Immature natural killer cell (primary cell): ENCODE measurements around the gene SLK. TPM values are rescaled to one million over a fixed set of nuclear protein-coding genes. Genes with fewer than 3 reads are reported as not detected.

Experiments
- DNase-seq, 3 donors: peaks; one replicate each; pipeline ENCODE4 v3.0.0; 2022; ENCODE audit warnings: mixed read lengths in 1 of 3
- H3K27ac Mint-ChIP-seq, 6 donors: one replicate each; pipeline ENCODE4 v1.8.0; 2020; ENCODE audit warnings: mixed read lengths in 6 of 6, mild to moderate bottlenecking in 5 of 6, inconsistent platforms in 4 of 6, moderate library complexity in 3 of 6
- H3K27me3 Mint-ChIP-seq, 3 donors: one replicate each; pipeline ENCODE4 v1.8.0; 2020 to 2021; ENCODE audit warnings: low read depth in 3 of 3, mild to moderate bottlenecking in 3 of 3, mixed read lengths in 3 of 3, moderate library complexity in 3 of 3, inconsistent platforms in 1 of 3
- H3K36me3 Mint-ChIP-seq, 3 donors: one replicate each; pipeline ENCODE4 v1.8.0; 2020; ENCODE audit warnings: mixed read lengths in 3 of 3, inconsistent platforms in 2 of 3, mild to moderate bottlenecking in 2 of 3
- H3K4me1 Mint-ChIP-seq, 2 donors: one replicate each; pipeline ENCODE4 v1.8.0; 2020; ENCODE audit warnings: inconsistent platforms in 2 of 2, mild to moderate bottlenecking in 2 of 2, mixed read lengths in 2 of 2, moderate library complexity in 1 of 2
- H3K4me3 Mint-ChIP-seq, 5 donors: one replicate each; pipeline ENCODE4 v1.8.0; 2020; ENCODE audit warnings: mild to moderate bottlenecking in 5 of 5, mixed read lengths in 5 of 5, inconsistent platforms in 3 of 5, moderate library complexity in 3 of 5
- H3K9me3 Mint-ChIP-seq, 6 donors: one replicate each; pipeline ENCODE4 v1.8.0; 2020; ENCODE audit warnings: mild to moderate bottlenecking in 6 of 6, mixed read lengths in 6 of 6, inconsistent platforms in 4 of 6, moderate library complexity in 3 of 6
- polyA plus RNA-seq, 3 donors: library from polyadenylated mRNA; unstranded; fragments of 300-500 nt; fragmentation: Illumina TruSeq; gene quantifications; one replicate each; pipeline ENCODE4 v1.2.3, GENCODE V29; 2021

Gene SLK
- polyA plus RNA-seq, 3 donors from 2014 or later, result 4.1 to 8.6 (median 5.0) TPM

DNA sequence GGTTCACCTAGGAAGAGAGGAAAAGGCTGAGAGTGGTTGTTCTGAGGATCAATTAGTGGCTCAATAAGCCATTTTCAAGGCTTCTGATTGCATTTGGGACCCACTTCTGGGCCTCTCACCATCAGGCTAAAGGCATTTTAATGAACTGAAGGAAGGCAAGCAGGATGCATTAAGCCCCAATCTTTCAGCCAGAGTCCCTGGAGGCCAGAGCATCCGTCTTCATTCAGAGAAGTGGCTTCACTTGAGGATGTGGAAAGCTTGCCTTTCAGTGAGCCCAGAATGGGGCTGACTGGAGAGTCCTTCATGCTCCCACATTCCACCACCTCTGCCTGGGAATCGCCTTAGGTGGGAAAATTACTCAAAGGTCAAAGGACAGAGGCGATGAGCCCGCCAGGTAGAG lies 76.9 kb downstream of the SLK start:
- Mint-ChIP-seq H3K9me3 (no peaks in the 10 kb centered on the region), H3K36me3 (no peaks in the 10 kb centered on the region), H3K4me1 (no peaks in the 10 kb centered on the region), H3K4me3 (no peak overlapping the region), H3K27ac (no peak overlapping the region), H3K27me3 (peaks cover 0 to 5% (median 0%) of the 10 kb centered on the region in 3 donors)
- DNase-seq, result no peak

DNA sequence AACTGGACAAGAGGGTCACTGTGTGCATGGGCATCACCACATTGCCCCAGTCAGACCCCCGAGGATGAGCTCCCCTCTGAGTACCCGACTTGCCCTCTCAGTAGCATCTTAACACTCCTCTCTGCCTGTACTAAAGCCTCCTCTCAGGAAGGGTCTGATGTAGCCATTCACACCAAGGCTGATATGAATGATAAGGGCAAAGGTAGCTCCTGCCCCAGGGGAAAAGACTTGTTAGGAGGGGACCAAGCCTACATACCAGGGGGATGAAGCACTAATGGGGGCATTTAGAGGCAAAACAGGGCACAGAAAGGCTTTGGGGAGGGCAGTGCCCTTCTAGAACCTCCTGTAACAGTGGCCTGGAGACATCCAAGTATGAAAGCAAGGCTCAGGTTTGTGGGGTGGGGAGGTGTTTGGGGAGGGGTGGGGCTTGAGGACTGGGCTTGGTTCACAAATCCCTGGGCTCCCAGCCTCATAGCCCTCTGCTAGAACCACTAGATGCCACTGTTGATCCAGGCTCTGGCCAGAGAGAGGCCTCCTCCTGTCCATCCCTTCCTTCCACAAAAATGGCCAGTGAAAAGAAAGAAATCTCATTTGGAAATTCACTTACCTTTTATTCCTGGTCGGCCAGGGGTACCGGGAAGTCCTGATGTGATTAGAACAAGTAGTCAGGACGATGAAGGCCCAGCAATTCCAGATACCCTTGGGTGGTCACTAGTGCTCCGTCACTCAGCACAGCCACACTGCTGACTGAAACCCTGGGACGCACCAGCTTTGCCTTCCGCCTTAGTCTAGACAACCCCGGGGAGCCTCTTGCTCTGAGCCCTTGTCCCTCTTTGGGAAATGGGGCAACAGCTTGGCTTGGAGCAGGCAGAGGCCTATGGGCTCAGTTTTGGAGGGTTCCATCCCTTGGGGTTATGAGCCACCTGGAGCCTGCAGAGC lies 78.5 kb downstream of the SLK start:
- Mint-ChIP-seq H3K36me3 (no peaks in the 10 kb centered on the region), H3K4me1 (no peaks in the 10 kb centered on the region), H3K9me3 (no peaks in the 10 kb centered on the region), H3K4me3 (no peak overlapping the region), H3K27ac (no peak overlapping the region), H3K27me3 (peaks cover 0 to 5% (median 0%) of the 10 kb centered on the region in 3 donors)
- DNase-seq, result no peak

DNA sequence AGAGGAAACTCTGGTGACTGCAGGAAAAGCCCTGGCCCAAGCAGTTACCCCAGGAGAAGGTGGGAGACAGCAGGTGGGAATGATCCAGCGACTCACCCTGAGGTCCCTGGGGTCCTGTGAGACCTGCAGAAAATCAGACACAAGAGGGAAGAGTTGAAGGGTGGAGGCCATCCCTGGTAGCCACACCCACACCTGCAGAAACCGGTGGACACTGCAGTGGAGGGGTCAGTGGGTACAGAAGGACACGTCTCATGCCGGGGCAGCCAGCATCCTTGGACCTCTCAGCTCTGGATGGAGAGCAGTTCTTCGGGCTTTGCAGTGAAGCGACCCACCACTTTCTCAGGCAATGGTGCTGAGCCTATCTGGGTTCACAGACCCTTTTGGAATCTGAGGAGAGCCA lies 79.7 kb downstream of the SLK start:
- H3K27ac Mint-ChIP-seq, result no peak overlapping the region
- H3K4me1 Mint-ChIP-seq, result no peaks in the 10 kb centered on the region
- no peak for DNase-seq
- no peaks in the 10 kb centered on the region for H3K9me3 Mint-ChIP-seq
- no peak overlapping the region for H3K4me3 Mint-ChIP-seq
- no peaks in the 10 kb centered on the region for H3K36me3 Mint-ChIP-seq
- H3K27me3 Mint-ChIP-seq, result peaks cover 0 to 7% (median 0%) of the 10 kb centered on the region in 3 donors

DNA sequence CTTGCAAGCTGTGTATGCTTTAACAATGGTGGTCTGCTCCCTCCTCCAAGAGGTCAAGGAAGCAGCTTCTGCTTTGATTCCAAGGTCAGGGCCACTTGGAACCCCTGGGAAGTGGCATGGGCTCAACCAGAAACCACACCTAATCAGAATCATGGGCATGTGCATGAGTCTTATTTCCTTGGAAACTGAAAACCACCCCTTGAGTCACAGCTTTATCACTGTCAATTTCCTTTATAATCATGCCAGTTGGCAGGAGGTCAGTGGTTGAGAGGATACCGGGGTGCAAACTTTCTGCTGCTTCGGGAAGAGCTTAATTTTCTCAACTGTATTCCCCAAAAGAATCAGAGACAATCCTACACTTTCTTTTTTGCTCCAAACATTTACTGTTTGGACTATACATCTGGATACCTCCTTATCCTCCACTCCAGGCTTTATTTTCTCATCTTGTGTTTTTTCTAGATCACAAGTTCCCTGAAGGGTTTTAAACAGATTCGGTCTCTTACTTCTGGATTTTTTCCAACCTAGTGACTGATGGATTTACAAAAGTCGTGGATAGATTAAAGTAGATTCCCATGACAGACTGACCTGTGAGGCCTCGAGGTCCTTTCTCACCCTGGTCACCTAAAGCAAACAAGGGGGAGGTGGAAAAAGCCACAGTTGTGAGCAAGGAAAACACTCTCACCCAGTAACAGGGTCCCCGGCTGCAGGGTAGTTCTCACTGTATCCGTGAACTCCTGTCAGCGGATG lies 82.7 kb downstream of the SLK start:
- no peaks in the 10 kb centered on the region for H3K9me3 Mint-ChIP-seq
- no peak for DNase-seq
- H3K36me3 Mint-ChIP-seq, result no peaks in the 10 kb centered on the region
- peaks cover 0 to 5% (median 0%) of the 10 kb centered on the region in 3 donors for H3K27me3 Mint-ChIP-seq
- no peak overlapping the region for H3K27ac Mint-ChIP-seq
- H3K4me1 Mint-ChIP-seq, result no peaks in the 10 kb centered on the region
- no peak overlapping the region for H3K4me3 Mint-ChIP-seq

DNA sequence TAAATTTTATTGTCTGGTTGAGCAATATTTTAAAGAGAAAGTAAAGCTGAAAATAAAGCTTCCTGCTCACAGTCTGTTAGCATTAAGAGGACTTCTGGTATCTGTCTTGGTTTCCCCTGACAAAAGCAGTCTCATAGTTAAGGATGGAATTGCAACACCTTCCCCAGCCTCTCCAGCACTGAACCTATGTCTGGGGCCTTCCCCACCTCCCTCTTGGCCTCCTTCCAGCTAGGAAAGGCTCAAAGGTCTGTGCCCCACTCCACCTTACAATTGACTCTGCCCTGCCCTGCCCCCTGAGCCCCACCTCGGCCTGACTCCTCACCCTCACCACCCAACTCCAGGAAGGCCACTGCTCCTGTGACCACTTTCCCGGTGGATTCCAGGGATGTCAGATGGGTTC lies 85.5 kb downstream of the SLK start:
- Mint-ChIP-seq H3K9me3 (no peaks in the 10 kb centered on the region), H3K4me3 (no peak overlapping the region)

DNA sequence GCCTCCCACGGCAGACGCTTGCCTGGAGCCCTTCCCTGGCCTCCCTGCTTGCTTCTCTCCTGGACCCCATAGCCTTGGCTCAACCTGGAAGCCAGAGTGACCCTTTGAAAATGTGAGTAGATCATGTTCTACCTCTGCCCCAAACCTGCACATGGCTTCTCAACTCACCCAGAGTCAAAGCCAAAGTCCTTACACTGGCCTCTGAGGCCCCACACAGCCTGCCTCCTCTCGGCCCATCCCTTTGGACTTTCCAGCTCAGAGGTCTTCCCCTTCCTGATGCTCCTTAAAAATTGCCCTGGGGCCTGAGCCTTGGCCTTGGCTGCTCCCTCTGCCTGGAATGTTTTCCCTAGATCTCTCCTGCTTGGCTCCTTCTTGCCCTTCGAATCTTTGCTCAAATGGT lies 86.3 kb downstream of the SLK start:
- Mint-ChIP-seq H3K9me3 (no peaks in the 10 kb centered on the region), H3K27ac (no peak overlapping the region), H3K27me3 (peaks cover 0 to 4% (median 0%) of the 10 kb centered on the region in 3 donors), H3K4me1 (no peaks in the 10 kb centered on the region), H3K36me3 (no peaks in the 10 kb centered on the region), H3K4me3 (no peak overlapping the region)
- DNase-seq, result no peak

More for the DNA sequence above, 85.5 kb downstream of the SLK start:
- H3K4me1 Mint-ChIP-seq, result no peaks in the 10 kb centered on the region
- no peak overlapping the region for H3K27ac Mint-ChIP-seq
- DNase-seq, result no peak
- peaks cover 0 to 5% (median 0%) of the 10 kb centered on the region in 3 donors for H3K27me3 Mint-ChIP-seq
- no peaks in the 10 kb centered on the region for H3K36me3 Mint-ChIP-seq

DNA sequence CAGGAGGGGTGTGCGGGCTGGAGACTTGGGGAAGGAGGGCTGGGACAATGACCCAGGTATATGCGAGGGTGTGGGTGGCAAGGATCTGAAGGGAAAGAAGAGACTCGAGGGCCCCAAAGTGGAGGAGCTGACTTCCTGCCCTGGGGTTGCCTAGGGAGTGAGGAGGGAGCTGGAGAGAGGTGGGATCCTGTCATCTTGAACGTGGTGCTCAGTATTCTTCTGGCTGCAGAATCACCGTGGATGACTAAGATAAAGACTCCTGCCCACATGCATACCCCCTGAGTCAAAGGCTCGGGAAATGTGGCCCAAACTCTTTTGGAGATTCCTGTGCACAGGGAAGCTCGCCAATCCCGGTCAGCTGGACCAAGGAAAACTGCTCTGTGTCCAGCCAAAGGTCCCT lies 87.5 kb downstream of the SLK start:
- peaks cover 0 to 4% (median 0%) of the 10 kb centered on the region in 3 donors for H3K27me3 Mint-ChIP-seq
- no peaks in the 10 kb centered on the region for H3K4me1 Mint-ChIP-seq
- H3K27ac Mint-ChIP-seq, result no peak overlapping the region
- H3K36me3 Mint-ChIP-seq, result no peaks in the 10 kb centered on the region
- no peak overlapping the region for H3K4me3 Mint-ChIP-seq
- H3K9me3 Mint-ChIP-seq, result no peaks in the 10 kb centered on the region
- DNase-seq, result no peak

DNA sequence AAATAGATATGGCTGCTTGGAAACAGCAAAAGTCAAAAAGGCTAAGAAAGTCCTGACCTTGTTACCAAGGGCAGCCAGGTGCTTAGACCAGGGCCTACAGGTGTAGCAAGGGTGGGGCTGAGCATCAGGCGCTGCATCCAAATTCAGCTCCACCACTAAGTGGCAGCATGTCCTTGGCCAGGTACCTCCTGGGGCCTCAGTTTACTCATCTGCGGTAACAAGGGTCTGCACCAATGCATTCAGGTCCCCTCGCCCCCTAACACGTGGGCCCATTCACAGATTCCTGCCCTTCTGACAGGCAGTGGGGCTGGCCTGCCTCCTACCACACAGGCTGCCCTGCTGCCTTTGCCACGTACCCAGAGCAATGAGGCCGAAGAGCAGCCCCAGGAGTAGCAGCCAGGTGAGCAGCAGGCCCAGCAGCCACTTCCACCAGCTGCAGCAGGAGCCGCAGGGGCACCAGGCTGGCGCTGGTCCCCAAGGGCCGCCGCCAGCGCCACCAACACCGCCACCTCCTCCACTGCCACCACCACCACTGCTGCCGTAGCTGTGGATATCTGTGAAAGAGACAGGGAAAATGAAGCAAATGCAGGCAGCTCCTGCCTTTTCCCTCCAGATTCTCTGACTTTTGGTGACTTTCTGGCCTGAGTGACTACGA lies 89.8 kb downstream of the SLK start:
- no peak for DNase-seq
- Mint-ChIP-seq H3K4me3 (no peak overlapping the region), H3K36me3 (no peaks in the 10 kb centered on the region), H3K27ac (no peak overlapping the region), H3K9me3 (no peaks in the 10 kb centered on the region), H3K4me1 (no peaks in the 10 kb centered on the region), H3K27me3 (peaks cover 0 to 1% (median 0%) of the 10 kb centered on the region in 3 donors)

DNA sequence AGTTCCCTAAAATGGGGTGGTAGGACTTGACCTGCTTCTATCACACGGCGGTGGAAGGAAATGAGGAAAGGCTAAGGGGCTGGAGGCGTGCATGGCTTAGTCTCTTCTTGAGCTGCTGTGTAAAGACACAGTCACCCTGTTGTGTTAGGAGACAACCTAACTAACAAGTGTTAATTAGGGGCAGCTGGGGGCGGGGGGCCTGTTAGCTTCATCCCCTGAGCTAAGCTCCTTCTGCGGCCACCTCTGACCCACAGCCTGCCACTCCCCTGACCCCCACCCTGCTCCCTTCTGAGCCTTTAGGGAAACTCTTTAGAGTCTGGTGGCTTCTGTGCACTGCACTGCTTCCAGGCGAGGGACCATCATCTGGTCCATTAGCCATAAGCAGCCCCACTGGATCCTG lies 90.8 kb downstream of the SLK start:
- Mint-ChIP-seq H3K27ac (no peak overlapping the region), H3K9me3 (no peaks in the 10 kb centered on the region), H3K27me3 (peaks cover 0 to 1% (median 0%) of the 10 kb centered on the region in 3 donors), H3K4me1 (no peaks in the 10 kb centered on the region), H3K36me3 (no peaks in the 10 kb centered on the region), H3K4me3 (no peak overlapping the region)
- no peak for DNase-seq

DNA sequence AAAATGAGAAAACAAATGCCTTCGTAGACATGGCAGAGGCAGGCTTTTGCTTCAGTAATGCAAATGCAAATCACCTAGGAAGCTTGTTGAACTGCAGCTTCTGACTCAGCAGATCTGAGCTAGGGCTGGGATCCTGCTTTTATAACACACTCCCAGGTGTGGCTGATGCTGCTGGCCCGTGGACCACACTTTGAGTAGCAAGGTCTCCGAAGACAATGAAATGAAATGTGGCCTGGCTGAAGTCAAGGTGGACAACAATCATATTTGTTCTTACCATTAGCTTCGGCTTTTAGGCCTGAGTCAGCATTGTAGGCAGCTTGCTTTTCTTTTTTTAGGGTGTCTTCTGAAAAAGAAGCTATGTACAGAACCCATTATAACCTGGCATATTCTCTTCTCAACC lies 92.4 kb downstream of the SLK start:
- Mint-ChIP-seq H3K4me3 (no peak overlapping the region), H3K9me3 (no peaks in the 10 kb centered on the region), H3K4me1 (no peaks in the 10 kb centered on the region), H3K36me3 (no peaks in the 10 kb centered on the region), H3K27me3 (peaks cover 0 to 1% (median under 1%) of the 10 kb centered on the region in 3 donors), H3K27ac (no peak overlapping the region)
- DNase-seq, result no peak

DNA sequence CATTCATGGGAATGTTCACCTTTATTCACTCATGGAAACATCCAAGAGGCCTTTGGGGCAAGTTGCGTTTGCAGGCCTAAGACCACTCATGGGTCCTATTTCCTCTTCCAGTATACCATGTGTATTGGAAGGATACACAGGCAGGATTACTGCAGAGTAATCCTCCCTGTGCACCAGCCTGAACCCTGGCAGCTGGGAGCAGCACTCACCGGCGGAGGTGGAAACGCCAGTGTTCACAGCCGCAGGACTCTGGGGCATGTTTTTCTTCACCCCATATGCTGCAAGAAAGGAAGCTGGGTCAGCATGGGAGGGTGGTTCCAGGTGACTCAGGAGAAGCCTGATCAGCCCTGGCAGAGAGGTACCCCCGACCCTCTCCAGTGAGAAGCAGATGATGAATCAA lies 94.3 kb downstream of the SLK start:
- Mint-ChIP-seq H3K9me3 (no peaks in the 10 kb centered on the region), H3K4me3 (no peak overlapping the region), H3K27ac (no peak overlapping the region), H3K36me3 (no peaks in the 10 kb centered on the region), H3K27me3 (peaks cover 0 to 3% (median 1%) of the 10 kb centered on the region in 3 donors), H3K4me1 (no peaks in the 10 kb centered on the region)
- DNase-seq, result no peak

DNA sequence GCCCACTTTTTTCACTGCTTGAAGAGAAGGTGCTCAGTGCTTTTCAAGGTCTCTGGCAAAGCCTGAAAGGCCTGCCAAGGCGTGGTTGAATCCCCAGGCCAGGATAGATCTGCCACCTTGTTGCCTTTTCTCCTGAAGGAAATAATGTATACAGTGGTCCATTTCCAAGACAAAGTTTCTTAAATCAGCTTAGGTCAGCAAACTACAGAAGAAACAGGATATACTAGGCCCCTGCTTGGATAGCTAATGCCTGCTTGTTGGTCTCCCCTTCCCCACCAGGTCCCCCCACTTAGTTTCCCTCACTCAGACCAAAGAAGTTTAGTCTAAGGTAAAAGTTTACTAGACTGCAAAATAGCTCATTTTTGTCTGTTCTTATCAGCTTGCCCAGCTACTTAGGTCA lies 98.8 kb downstream of the SLK start:
- Mint-ChIP-seq H3K4me3 (no peak overlapping the region), H3K27ac (no peak overlapping the region), H3K9me3 (no peaks in the 10 kb centered on the region), H3K36me3 (no peaks in the 10 kb centered on the region), H3K4me1 (no peaks in the 10 kb centered on the region), H3K27me3 (peaks cover 0 to 6% (median 4%) of the 10 kb centered on the region in 3 donors)
- no peak for DNase-seq

DNA sequence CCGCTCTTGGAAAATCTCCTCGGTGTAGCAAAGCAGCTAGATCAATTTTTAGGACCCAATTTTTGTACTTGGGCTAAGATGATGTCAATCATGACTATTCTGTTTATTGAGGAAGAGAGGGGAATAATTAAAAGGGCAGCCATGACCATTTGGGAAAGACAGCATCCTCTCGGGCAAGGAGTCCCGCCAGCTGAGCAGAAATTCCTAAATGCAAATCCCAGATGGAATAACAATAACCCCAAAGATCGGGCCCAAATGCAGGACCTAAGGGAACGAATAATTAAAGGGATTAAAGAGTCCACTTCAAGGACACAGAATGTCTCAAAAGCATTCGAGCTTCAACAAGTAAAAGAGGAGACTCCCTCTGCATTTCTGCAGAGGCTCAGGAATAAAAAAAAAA lies 100.0 kb downstream of the SLK start:
- Mint-ChIP-seq H3K36me3 (no peaks in the 10 kb centered on the region), H3K27me3 (peaks cover 0 to 10% (median 4%) of the 10 kb centered on the region in 3 donors), H3K4me3 (no peak overlapping the region), H3K9me3 (no peaks in the 10 kb centered on the region), H3K4me1 (no peaks in the 10 kb centered on the region), H3K27ac (no peak overlapping the region)
- DNase-seq, result no peak

DNA sequence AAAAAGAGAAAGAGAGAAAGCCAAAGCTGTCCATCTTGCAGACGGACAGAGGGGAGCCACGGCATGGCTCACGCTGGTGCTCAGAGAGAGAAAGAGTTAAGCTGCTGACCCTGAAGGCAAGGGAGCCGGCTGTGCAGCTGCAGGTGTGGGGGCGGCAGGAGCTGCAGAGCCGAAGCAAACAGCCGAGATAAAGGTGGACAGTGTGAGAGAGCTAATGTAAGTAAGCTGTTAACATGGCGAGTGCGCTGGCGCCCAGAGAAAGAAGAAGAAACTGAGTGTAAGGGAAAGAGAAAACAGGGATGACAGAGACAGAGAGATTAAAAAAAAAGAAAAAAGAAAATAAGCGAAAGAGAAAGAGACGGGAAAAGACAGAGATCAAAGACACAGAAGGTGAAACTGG lies 100.6 kb downstream of the SLK start:
- DNase-seq, result no peak
- H3K4me1 Mint-ChIP-seq, result no peaks in the 10 kb centered on the region
- peaks cover 0 to 10% (median 4%) of the 10 kb centered on the region in 3 donors for H3K27me3 Mint-ChIP-seq
- H3K9me3 Mint-ChIP-seq, result no peaks in the 10 kb centered on the region
- H3K4me3 Mint-ChIP-seq, result no peak overlapping the region
- no peaks in the 10 kb centered on the region for H3K36me3 Mint-ChIP-seq
- peak overlapping the region in 1 of 6 donors; percentile 2 for H3K27ac Mint-ChIP-seq
